Measurements from ENCODE around the gene MYH7B.

GRCh38 chr20:34947336-34947735, 8.3 kb upstream of the MYH7B start:
- no peak for TF ChIP-seq CTCF (IDR thresholded peaks at IDR 0.05; ENCODE audit: low read depth, low read length)
- no peak for TF ChIP-seq EZH2phosphoT487 (IDR thresholded peaks at IDR 0.05; ENCODE audit: low read depth)
